Neutrophil (primary cell): Measurements from ENCODE around the gene SMPD3.

Experiments used
- H3K27ac ChIP-seq: fragments of 200-600 bp; sonication (generic); 2 replicates; pipeline ENCODE4 v1.5.1; 2016; ENCODE audit warnings: mild to moderate bottlenecking, moderate library complexity
- H3K27me3 ChIP-seq: fragments of 200-600 bp; sonication (generic); 2 replicates; pipeline ENCODE4 v1.6.0; 2016; ENCODE audit warnings: mild to moderate bottlenecking
- H3K36me3 ChIP-seq: fragments of 200-600 bp; sonication (generic); 2 replicates; pipeline ENCODE4 v1.5.1; 2017
- H3K4me1 ChIP-seq, 2 experiments: fragments of 200-600 bp in 1 of 2; sonication (generic) in 1 of 2; 1 replicate in 1 of 2; 2 replicates in 1 of 2; pipeline versions ENCODE4 v1.5.1 to v1.6.1; 2013 to 2016; ENCODE audit warnings: low read depth in 1 of 2, low read length in 1 of 2, mild to moderate bottlenecking in 1 of 2, moderate library complexity in 1 of 2; ENCODE audit not compliant: control insufficient read depth in 1 of 2, insufficient read depth in 1 of 2
- H3K4me3 ChIP-seq, 2 experiments: fragments of 200-600 bp in 1 of 2; sonication (generic) in 1 of 2; 1 replicate in 1 of 2; 2 replicates in 1 of 2; pipeline ENCODE4 v1.5.1; 2013 to 2016; ENCODE audit warnings: low read depth in 1 of 2, low read length in 1 of 2, mild to moderate bottlenecking in 1 of 2, moderate library complexity in 1 of 2
- H3K9me3 ChIP-seq: fragments of 200-600 bp; sonication (generic); 2 replicates; pipeline ENCODE4 v1.5.1; 2016
- CTCF ChIP-seq: fragments of 200-600 bp; sonication (generic); IDR thresholded peaks from 2 replicates; pipeline ENCODE4 v1.5.1; 2016; ENCODE audit warnings: antibody characterized with exemption

SMPD3 gene

GRCh38 chr16:68371276-68371651, 77.0 kb downstream of the SMPD3 start:
- Histone ChIP-seq H3K36me3 (no peaks in the 10 kb centered on the region), H3K4me1 (peaks cover 14 to 17% of the 10 kb centered on the region in 2 experiments), H3K27me3 (peaks cover 33% of the 10 kb centered on the region), H3K9me3 (no peaks in the 10 kb centered on the region), H3K27ac (no peak overlapping the region), H3K4me3 (no peak overlapping the region)
- no peak for TF ChIP-seq CTCF

- H3K27me3 ChIP-seq: peaks cover 38% of the 10 kb centered on the region
- peaks cover 14 to 17% of the 10 kb centered on the region in 2 experiments for H3K4me1 ChIP-seq
- no peaks in the 10 kb centered on the region for H3K9me3 ChIP-seq
- TF ChIP-seq CTCF: no peak
- H3K4me3 ChIP-seq: no peak overlapping the region
- H3K27ac ChIP-seq: no peak overlapping the region
- no peaks in the 10 kb centered on the region for H3K36me3 ChIP-seq
Observed at GRCh38 chr16:68370581-68371275, 77.6 kb downstream of the SMPD3 start.

- Histone ChIP-seq H3K27me3 (peaks cover 41% of the 10 kb centered on the region), H3K4me1 (peaks cover 14 to 17% of the 10 kb centered on the region in 2 experiments), H3K36me3 (no peaks in the 10 kb centered on the region), H3K9me3 (no peaks in the 10 kb centered on the region), H3K27ac (no peak overlapping the region), H3K4me3 (no peak overlapping the region)
- TF ChIP-seq CTCF: no peak
Observed at GRCh38 chr16:68369697-68370580, 78.4 kb downstream of the SMPD3 start.

- no peaks in the 10 kb centered on the region for H3K36me3 ChIP-seq
- no peak overlapping the region for H3K4me3 ChIP-seq
- H3K9me3 ChIP-seq: no peaks in the 10 kb centered on the region
- no peak overlapping the region for H3K27ac ChIP-seq
- no peak for TF ChIP-seq CTCF
- H3K27me3 ChIP-seq: peaks cover 49% of the 10 kb centered on the region
- H3K4me1 ChIP-seq: peaks cover 14 to 17% of the 10 kb centered on the region in 2 experiments
Observed at GRCh38 chr16:68369168-68369567, 79.1 kb downstream of the SMPD3 start.

GRCh38 chr16:68368301-68368888, 79.9 kb downstream of the SMPD3 start:
- TF ChIP-seq CTCF: no peak
- H3K36me3 ChIP-seq: no peaks in the 10 kb centered on the region
- no peak overlapping the region for H3K4me3 ChIP-seq
- peaks cover 57% of the 10 kb centered on the region for H3K27me3 ChIP-seq
- H3K9me3 ChIP-seq: no peaks in the 10 kb centered on the region
- no peak overlapping the region for H3K27ac ChIP-seq
- H3K4me1 ChIP-seq: peaks cover 14 to 17% of the 10 kb centered on the region in 2 experiments
